ENCODE data around the gene CTPS2. TPM values are rescaled to one million over a fixed set of nuclear protein-coding genes. Genes with fewer than 3 reads are reported as not detected.

CTPS2 gene
- total and polyA plus RNA-seq, 2 experiments from 2014 or later, result 10.4 to 35.5 TPM

GRCh38 chrX:16578218-16578617, 134.3 kb downstream of the CTPS2 start:
- Histone ChIP-seq H3K9me2 (ENCODE audit: insufficient read depth) (no peaks in the 10 kb centered on the region), H3K27me3 (ENCODE audit: insufficient read depth) (no peaks in the 10 kb centered on the region), H3K79me2 (replicated peaks; ENCODE audit: insufficient read depth) (peaks cover 14% of the 10 kb centered on the region; the same call in 1 of the 2 replicates), H3K4me2 (peak overlapping the region; percentile 35), H2AFZ (no peak overlapping the region), H3K4me1 (ENCODE audit: insufficient read depth) (no peaks in the 10 kb centered on the region), H3K36me3 (ENCODE audit: insufficient read depth) (peaks cover 8% of the 10 kb centered on the region; the same call in 1 of the 2 replicates), H3K27ac (ENCODE audit: low read depth) (peak overlapping the region; percentile 98), H3K4me3 (peak overlapping the region; percentile 35), H3F3A (replicated peaks; ENCODE audit: low read depth) (0 out of 2 replicates have a peak, but pooled peaks cover 2% of the 10 kb centered on the region), H4K20me1 (replicated peaks; ENCODE audit: insufficient read depth) (no peaks in the 10 kb centered on the region)
- H3K36me3 Mint-ChIP-seq (ENCODE audit: low read depth), result peaks cover 51% of the 10 kb centered on the region
- H3K4me1 Mint-ChIP-seq, result peaks cover 30% of the 10 kb centered on the region
- H3K9me3 Mint-ChIP-seq, result peaks cover 35% of the 10 kb centered on the region
- TF ChIP-seq JUNB (IDR thresholded peaks at IDR 0.05; ENCODE audit: unreplicated experiment) (no peak), POLR2AphosphoS5 (IDR thresholded peaks at IDR 0.05; ENCODE audit: low read depth) (no peak), ZNF114 (CRISPR knock-in tag; IDR thresholded peaks at IDR 0.05) (no peak), CTCF (conservative IDR thresholded peaks at IDR 0.05; ENCODE audit: low read depth in 2 of 2) (0 out of 4 replicates have a peak, but pooled peaks of 1 of the 2 experiments have one; percentile 12)
- DNase-seq (ENCODE audit: low spot score) (peak; percentile 8), ATAC-seq (peak; percentile 80)
- peak overlapping the region; percentile 32; the same call in 2 of the 3 replicates for H3K4me3 Mint-ChIP-seq
- peak overlapping the region; percentile 97 for H3K27ac Mint-ChIP-seq
- peaks cover 7% of the 10 kb centered on the region for H3K27me3 Mint-ChIP-seq (ENCODE audit: insufficient read depth, low read depth, poor library complexity)

GRCh38 chrX:16577483-16578029, 134.9 kb downstream of the CTPS2 start:
- Histone ChIP-seq H3K4me3 (peak overlapping the region; percentile 35), H3K9me2 (ENCODE audit: insufficient read depth) (no peaks in the 10 kb centered on the region), H3K27ac (ENCODE audit: low read depth) (peak overlapping the region; percentile 98), H3K36me3 (ENCODE audit: insufficient read depth) (peaks cover 8% of the 10 kb centered on the region; the same call in 1 of the 2 replicates), H3K4me2 (peak overlapping the region; percentile 56), H3K79me2 (replicated peaks; ENCODE audit: insufficient read depth) (peaks cover 14% of the 10 kb centered on the region; the same call in 1 of the 2 replicates), H2AFZ (no peak overlapping the region), H4K20me1 (replicated peaks; ENCODE audit: insufficient read depth) (no peaks in the 10 kb centered on the region), H3K27me3 (ENCODE audit: insufficient read depth) (no peaks in the 10 kb centered on the region), H3F3A (replicated peaks; ENCODE audit: low read depth) (0 out of 2 replicates have a peak, but pooled peaks cover 2% of the 10 kb centered on the region), H3K4me1 (ENCODE audit: insufficient read depth) (no peaks in the 10 kb centered on the region)
- Mint-ChIP-seq H3K9me3 (peaks cover 28% of the 10 kb centered on the region), H3K4me1 (peaks cover 30% of the 10 kb centered on the region), H3K27ac (peak overlapping the region; percentile 97), H3K36me3 (ENCODE audit: low read depth) (peaks cover 44% of the 10 kb centered on the region), H3K27me3 (ENCODE audit: insufficient read depth, low read depth, poor library complexity) (peaks cover 5% of the 10 kb centered on the region), H3K4me3 (peak overlapping the region; percentile 53)
- TF ChIP-seq ETS1 (IDR thresholded peaks at IDR 0.05) (no peak), EZH2 (IDR thresholded peaks at IDR 0.05; ENCODE audit: low read depth, unreplicated experiment) (no peak), ZNF331 (CRISPR knock-in tag; IDR thresholded peaks at IDR 0.05; ENCODE audit: low read depth) (no peak), ZNF462 (CRISPR knock-in tag; IDR thresholded peaks at IDR 0.05) (peak; percentile 41; the same call in 1 of the 2 replicates), NANOG (IDR thresholded peaks at IDR 0.05; ENCODE audit: borderline replicate concordance) (peak; percentile 33; the same call in 1 of the 2 replicates)
- DNase-seq (ENCODE audit: low spot score) (peak; percentile 40), ATAC-seq (peak; percentile 80)
